GM18907 (cell line): ENCODE results near the gene ZNF273.
"Not testable (repeated sequence)": the region's sequence is repeated elsewhere in the genome, so short reads cannot be mapped to it uniquely, and the experiment has no call there.

Experiments
- ATAC-seq: cut with Tn5 transposase; IDR thresholded peaks from one replicate; pipeline ENCODE4 v1.9.1; 2021; ENCODE audit warnings: mild to moderate bottlenecking, moderate library complexity; ENCODE audit not compliant: unreplicated experiment

The ZNF273 gene

DNA sequence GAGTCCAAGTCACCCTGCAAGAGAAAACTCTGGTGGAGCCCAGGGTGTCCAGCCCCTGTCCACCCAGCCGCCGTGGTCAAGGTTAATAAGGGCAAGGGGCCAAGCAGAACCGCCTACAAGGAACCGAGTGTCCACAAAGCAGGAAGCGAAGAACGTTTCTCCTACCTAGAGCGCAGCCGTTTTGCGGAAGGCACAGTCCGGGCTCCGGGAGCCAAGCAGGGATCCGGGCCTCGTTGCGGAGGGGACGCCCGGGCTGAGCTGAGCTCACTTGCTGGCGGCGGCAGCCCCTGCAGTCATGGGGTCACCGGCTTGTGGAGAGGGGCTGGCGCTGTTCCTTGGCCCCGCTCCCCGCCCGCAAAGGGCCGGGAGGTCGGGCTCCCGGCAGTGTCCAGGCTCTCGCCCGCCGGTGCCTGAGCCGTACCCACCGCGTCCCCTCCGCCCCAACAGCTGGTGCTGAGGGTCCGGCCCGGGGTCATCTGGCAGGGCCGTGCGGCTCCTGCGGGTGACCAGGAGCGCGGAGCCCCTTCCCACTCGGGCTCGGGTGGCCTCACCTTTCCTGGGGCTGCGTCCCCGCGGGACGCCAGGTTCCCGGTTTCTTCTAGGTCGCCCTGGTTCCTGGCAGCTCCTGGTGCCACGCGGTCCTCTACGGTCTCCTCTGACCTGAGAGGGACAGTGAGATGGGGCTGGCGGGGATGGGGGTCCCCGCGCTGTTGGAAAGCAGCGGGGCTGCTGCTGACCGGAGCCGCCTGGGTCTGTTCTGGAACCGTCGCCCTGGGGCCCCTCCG lies 14.0 kb upstream of the ZNF273 start:
- ATAC-seq, result no peak

DNA sequence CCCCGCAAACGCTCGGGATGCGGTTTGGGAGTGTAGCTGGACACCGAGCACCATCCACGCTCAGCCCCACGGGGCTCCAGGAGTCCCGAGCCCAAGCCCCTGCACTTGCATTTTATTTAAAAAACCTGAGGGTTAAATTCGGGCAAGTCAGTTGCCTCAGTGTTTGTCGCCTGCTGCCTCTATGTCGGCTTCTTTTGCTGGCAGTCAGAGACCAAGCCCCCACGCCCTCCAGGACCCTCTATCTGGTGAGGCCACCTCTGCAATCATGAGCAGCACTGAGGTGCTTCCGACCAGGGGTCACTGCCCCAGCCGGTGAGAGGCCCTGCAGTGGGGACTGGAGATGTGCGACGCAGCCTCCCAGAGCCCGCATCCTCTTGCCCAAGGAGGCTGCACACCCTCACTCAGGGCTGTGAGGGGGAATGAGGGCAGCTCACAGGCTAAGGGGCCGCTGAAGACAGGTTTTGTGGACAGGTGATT lies 13.3 kb upstream of the ZNF273 start:
- ATAC-seq, result no peak

DNA sequence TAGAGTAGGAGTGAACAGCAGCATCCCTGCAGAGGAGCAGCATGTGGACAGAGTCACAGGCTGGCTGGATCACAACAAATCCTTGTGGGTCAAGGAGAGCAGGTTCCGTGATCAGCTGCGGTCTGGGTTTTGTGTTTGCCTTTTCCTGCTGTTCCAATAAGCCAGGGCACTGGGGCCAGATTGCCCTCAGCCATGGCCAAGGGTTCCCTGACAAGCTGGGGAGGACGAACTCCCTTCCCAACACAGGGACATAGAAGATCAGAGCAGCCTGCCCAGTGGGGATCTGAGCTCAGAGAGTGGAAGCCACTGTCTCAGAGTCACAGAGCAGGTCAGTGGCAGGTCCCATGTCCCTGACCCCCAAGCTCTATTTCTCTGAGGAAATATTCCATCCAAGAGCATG lies 12.8 kb upstream of the ZNF273 start:
- ATAC-seq, result not testable (repeated sequence)

DNA sequence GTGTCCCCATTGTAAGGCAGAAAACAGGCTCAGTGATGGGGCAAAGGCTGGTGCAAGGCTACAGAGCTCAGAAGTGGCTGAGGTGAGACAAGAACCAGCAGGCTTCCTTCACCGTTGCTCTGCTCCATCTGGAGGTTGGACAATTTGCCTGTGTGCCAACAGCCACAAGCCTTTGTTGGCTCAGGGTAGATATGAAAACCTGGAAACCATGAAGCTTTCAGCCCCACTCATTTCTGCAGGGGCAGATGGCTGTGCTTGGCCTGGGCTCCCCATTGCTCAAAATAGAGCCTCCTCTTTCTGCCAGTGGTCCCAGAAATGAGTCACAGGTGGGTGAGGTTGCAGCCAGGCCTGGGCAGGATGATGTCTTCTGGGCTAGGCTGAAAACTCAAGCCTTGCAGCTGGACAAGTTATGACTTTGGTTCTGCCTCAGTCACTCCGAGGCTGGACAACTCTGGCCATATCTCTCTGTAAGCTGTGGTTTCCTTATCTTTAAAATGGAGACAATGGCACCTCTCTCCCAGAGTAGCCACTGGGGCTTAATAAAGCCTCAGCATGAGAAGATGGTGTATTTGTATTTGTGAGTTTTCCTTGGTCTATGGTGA lies 12.2 kb upstream of the ZNF273 start:
- ATAC-seq, result no peak

- ATAC-seq, result not testable (repeated sequence)
Measured at GRCh38 chr7:64891363-64892081, 11.6 kb upstream of the ZNF273 start.

DNA sequence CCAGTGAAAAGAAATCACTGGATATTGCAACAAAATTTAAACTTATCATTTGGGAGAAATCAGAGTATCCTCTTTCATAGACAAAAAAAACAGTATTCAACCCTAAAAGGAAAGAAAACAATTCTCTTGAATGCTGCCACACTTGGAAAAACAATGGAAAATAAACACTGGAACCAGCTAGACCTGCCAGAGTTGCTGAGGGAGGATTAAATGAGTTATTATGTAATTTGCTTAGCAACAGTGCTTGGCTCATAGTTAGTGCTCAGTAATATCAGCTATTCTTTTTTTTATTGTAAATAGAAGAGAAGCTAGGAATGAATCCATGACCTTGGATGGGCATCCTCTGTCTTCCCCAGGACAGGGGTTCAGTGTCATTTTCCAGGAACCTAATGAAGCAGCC lies 11.0 kb upstream of the ZNF273 start:
- ATAC-seq, result no peak

DNA sequence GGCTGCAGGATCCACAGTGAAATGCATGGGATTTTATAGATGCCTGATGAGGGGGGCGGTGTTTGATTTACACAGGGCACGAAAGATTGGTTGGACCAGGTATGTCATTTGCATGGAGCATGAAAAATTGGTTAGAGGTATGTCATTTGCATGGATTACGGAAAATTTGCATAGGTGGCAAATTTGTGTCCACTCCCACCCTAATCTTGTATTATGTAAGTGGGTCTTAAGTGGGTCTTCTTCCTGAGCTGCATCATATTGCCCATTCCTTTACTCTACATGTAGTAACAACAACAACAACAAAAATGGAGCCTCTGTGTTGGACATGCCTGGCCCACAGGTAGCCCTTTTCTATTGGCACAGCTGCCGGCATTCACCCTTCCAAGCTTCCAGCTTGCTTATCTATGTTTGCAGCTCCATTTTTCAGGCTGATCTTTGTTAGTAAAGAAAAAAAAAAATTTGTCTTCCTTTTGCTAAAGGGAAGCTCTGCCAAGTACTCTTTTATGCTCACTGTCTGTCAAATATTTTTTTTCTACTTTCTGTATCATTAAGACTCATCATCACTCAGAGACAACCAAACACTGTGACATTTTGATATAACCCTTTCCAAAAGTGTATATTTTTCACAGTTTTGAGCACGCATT lies 10.3 kb upstream of the ZNF273 start:
- ATAC-seq, result no peak

DNA sequence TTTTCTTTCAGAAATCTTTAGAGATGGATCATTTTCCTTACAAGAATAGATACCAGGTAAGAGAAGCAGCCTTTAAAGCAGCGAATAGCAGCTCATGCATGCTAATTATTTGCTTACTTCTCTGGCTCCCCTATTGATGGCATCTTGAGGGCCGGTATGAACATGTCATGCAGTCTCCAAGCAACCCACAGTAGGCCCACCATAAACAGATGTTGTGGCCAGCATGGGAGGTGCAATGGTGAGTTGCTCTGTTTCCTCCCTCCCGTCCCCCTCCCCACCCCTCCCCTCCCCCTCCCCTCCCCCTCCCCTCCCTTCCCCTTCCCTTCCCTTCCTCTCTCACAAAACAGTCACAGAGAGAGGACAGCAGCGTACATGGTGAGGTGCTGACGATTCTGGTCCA lies 9.7 kb upstream of the ZNF273 start:
- ATAC-seq, result no peak

GRCh38 chr7:64902461-64902805 lies 640 bp upstream of the ZNF273 start:
- not testable (repeated sequence) for ATAC-seq

DNA sequence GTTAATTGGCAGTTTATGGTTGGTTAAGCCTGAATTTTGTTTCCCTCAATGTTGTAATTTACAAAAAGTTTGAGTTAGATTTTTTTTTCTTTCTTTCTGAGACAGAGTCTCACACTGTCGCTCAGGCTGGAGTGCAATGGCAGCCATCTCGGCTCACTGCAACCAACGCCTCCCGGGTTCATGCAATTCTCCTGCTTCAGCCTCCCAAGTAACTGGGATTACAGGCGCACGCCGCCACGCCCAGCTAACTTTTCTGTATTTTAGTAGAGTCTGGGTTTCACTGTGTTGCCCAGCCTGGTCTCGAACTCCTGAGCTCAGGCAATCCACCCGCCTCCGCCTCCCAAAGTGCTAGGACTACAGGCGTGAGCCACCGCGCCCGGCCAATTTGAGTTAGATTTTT lies 935 bp downstream of the ZNF273 start:
- ATAC-seq, result no peak

- ATAC-seq, result no peak
Measured at GRCh38 chr7:64905133-64905532, 2.1 kb downstream of the ZNF273 start.

- no peak for ATAC-seq
Measured at GRCh38 chr7:64905547-64905946, 2.5 kb downstream of the ZNF273 start.

DNA sequence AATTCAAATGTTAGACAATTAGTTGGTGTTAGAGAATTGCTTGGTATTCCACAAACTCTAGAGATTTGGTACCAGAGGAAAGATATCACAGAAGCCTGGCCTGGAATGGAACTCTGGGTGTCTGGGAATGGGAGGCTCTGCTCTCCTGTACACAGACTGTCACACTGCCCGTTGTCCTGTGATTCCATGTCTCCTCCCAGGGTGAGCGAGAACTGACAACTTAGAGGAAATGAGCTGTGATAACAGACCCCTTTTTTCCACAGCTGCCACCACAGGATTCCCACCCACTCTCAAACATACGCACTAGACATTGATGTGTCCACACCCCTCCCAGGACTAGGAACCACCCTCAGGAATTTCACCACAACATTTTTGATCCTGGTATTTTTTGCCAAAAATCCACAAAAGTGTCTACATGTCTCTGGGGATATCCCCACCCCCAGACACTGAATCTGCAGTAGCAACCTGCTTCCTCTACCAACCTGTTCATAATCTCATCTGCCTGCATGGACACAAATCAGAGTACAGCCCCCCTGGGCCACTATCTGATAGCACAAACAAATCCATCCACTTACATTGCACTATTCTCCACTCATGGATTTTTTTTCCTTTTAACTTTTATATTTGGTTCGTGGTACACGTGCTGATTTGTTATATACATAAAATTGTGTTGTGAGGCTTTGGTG lies 4.7 kb downstream of the ZNF273 start:
- ATAC-seq, result no peak

DNA sequence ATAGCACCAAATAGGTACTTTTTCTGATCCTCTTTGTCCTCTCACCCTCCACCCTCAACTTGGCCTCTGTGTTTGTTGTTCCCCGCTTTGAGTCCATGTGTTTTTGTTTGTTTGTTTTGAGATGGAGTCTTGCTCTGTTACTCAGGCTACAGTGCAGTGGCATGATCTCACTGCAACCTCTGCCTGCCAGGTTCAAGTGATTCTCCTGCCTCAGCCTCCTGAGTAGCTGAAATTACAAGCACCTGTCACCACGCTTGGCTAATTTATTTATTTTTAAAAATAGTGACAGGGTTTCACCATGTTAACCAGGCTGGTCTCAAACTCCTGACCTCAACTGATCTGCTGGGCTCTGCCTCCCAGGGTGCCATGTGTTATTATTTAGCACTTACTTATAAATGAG lies 5.3 kb downstream of the ZNF273 start:
- ATAC-seq, result no peak

DNA sequence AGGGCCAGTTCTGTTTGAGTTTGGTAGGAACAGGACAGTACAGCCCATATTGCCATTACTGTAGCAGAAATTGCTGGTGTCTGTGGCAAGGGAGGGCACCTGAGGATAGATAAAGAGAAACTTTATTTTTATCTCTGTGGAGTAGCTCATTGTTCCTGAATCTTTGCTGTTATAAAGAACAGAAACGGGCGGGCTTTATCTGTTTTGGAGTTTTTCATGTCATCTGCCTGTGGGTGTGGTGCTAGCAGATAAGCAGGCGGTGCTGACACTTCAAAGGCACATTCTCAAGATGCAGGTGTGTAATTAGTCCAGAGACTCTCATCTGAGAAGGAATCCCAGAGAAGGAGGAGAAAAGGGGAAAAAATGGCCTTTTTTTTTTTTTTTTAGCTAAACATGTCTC lies 11.5 kb downstream of the ZNF273 start:
- no peak for ATAC-seq

GRCh38 chr7:64915301-64915700 lies 12.2 kb downstream of the ZNF273 start:
- not testable (repeated sequence) for ATAC-seq

DNA sequence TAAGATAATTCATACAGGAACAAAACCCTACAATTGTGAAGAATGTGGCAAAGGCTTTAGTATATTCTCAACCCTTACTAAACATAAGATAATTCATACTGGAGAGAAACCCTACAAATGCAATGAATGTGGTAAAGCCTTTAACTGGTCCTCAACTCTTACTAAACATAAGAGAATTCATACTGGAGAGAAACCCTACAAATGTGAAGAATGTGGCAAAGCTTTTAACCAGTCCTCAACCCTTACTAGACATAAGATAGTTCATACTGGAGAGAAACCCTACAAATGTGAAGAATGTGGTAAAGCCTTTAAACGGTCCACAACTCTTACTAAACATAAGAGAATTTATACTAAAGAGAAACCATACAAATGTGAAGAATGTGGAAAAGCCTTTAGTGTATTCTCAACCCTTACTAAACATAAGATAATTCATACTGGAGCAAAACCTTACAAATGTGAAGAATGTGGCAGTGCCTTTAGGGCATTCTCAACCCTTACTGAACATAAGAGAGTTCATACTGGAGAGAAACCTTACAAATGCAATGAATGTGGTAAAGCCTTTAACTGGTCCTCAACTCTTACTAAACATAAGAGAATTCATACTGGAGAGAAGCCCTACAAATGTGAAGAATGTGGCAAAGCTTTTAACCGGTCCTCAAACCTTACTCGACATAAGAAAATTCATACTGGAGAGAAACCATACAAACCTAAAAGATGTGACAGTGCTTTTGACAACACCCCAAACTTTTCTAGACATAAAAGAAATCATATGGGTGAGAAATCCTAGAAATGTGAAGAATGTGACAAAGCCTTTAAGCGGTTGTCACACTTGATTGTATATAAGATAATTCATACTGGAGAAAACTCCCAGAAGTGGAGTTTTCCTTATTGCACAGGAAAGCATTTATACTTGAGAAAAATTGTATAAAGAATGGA lies 25.4 kb downstream of the ZNF273 start:
- ATAC-seq, result not testable (repeated sequence)

GRCh38 chr7:64934478-64934877 lies 31.4 kb downstream of the ZNF273 start:
- no peak for ATAC-seq

DNA sequence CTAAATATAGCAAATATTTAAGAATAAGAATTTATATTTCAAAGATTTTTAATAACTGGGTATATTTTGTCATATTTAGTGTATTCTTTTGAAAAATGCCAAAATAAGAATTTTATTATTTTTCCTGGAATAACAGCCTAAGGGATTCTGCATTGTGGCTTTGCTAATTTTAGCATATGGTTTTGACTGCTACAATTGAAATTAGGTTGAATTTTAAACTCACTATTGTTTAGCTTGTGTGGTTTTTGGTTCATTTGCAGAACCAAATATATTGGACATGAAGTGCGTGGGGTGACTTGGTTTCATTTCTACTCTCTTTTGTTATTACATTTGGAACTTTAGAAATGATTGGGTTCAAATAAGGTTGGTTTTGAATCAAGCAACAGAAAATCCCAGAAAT lies 35.5 kb downstream of the ZNF273 start:
- no peak for ATAC-seq

DNA sequence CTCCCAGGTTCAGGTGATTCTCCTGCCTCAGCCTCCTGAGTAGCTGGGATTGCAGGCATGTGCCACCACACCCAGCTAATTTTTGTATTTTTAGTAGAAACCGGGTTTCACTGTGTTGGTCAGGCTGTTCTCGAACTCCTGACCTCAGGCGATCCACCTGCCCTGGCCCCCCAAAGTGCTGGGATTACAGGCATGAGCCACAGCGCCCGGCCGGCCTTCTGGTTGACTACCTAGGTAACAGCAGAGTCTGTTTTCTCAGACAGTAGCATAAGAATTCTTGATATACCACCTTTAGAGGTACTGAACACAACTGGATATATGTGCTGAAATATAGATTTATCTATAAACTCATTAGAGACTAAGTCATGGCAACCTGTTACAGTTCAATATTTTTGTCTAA lies 36.9 kb downstream of the ZNF273 start:
- ATAC-seq, result not testable (repeated sequence)
